ENCODE data around the gene FBN2. TPM values are rescaled to one million over a fixed set of nuclear protein-coding genes. Genes with fewer than 3 reads are reported as not detected.

The FBN2 gene
- total RNA-seq (2022): 193 and 236 TPM in 2 replicates
- percentile 93 among the genes with signal in this experiment for Bru-seq, nascent RNA
- BruChase-seq, experiment 1, labeled RNA remaining after a 6-hour chase: percentile 82 among the genes with signal in this experiment
- BruChase-seq, experiment 2, labeled RNA remaining after a 2-hour chase: percentile 77 among the genes with signal in this experiment
- long read RNA-seq, full-length matches to known transcripts: 9 of 134 reads
- long read RNA-seq, partial matches to known transcripts: 105 of 134 reads
- long read RNA-seq, other reads (novel, unspliced or antisense): 20 of 134 reads

DNA sequence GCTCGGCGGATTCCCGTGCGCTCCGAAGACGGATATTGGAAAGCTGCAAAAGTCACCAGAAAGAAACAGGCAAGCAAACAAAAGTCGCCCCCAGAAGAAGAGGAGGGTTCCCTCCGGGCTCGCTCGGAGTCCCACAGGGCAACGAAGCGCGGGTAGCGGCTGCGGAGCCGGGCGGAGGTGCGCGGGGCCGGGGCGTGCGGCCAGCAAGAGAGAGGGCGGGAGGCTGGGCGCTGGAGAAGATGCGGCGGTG is at the start of gene FBN2:
Gene FBN2, minus strand, starts transcription at position 246 of the 250 bp plus-strand sequence. CDS start 642 bp downstream, outside the sequence.
- no TSS peak for BruUV-seq (replicated peaks)
- no peaks in the 10 kb centered on the region for H3K27me3 Mint-ChIP-seq (ENCODE audit: insufficient read depth, unreplicated experiment)
- no peak for DNase-seq (ENCODE audit: unreplicated experiment)
- intact Hi-C loops (cut with micrococcal nuclease): loop anchor here (1.0 to 10.0 kb wide), 6 partner anchors 41 to 557 kb away; partner anchors contain the start of gene ISOC1
- ChIA-PET CTCF (interaction anchor here (0.7 to 1.1 kb wide), 3 partner anchors 16 to 196 kb away, joined by 3 to 4 read pairs (median 4); no protein-coding TSS in a partner anchor), POLR2A (interaction anchor here (0.6 to 2.1 kb wide), 11 partner anchors 11 to 247 kb away, joined by 3 to 7 read pairs (median 4); no protein-coding TSS in a partner anchor)
- H3K9me3 Mint-ChIP-seq (ENCODE audit: unreplicated experiment): no peaks in the 10 kb centered on the region
- TF ChIP-seq, protein P1, sequence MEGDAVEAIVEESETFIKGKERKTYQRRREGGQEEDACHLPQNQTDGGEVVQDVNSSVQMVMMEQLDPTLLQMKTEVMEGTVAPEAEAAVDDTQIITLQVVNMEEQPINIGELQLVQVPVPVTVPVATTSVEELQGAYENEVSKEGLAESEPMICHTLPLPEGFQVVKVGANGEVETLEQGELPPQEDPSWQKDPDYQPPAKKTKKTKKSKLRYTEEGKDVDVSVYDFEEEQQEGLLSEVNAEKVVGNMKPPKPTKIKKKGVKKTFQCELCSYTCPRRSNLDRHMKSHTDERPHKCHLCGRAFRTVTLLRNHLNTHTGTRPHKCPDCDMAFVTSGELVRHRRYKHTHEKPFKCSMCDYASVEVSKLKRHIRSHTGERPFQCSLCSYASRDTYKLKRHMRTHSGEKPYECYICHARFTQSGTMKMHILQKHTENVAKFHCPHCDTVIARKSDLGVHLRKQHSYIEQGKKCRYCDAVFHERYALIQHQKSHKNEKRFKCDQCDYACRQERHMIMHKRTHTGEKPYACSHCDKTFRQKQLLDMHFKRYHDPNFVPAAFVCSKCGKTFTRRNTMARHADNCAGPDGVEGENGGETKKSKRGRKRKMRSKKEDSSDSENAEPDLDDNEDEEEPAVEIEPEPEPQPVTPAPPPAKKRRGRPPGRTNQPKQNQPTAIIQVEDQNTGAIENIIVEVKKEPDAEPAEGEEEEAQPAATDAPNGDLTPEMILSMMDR (IDR thresholded peaks at IDR 0.05; ENCODE audit: unreplicated experiment): no peak
- H3K4me3 Mint-ChIP-seq (ENCODE audit: unreplicated experiment): peak within 1 kb of the TSS; percentile 79
- H3K4me1 Mint-ChIP-seq (ENCODE audit: insufficient read depth, unreplicated experiment): peaks cover 20% of the 10 kb centered on the region
- peak within 1 kb of the TSS; percentile 26 for H3K27ac Mint-ChIP-seq (ENCODE audit: low read depth, unreplicated experiment)
- peaks cover under 1% of the 10 kb centered on the region for H3K36me3 Mint-ChIP-seq (ENCODE audit: insufficient read depth, unreplicated experiment)

DNA sequence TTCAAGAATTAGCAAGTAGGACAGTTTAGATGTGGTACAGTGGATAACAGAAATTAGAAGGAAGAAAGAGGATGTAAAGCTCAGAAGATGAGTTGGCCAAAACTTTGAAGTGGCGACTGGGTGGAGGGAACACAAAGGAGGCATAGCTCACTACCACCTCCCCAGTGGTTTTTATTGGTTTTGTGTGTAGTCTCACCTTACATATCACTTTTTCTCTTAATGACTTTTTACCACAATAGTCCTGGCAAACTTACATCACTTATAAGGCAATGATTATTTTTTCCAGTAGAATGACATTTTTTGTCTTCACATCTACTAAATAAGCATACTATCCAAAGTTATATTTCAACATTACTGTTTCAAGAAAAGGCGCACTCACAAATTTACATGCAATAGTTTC is 49.2 kb upstream of the FBN2 start:
- POLR2A ChIA-PET: interaction anchor here (0.6 kb wide), 1 partner anchor 17 kb away, joined by 3 read pairs; no protein-coding TSS in a partner anchor
- intact Hi-C loops (cut with micrococcal nuclease): no loop called here
- Mint-ChIP-seq H3K4me1 (ENCODE audit: insufficient read depth, unreplicated experiment) (no peaks in the 10 kb centered on the region), H3K27me3 (ENCODE audit: insufficient read depth, unreplicated experiment) (no peaks in the 10 kb centered on the region), H3K27ac (ENCODE audit: low read depth, unreplicated experiment) (no peak overlapping the region), H3K9me3 (ENCODE audit: unreplicated experiment) (no peaks in the 10 kb centered on the region), H3K36me3 (ENCODE audit: insufficient read depth, unreplicated experiment) (no peaks in the 10 kb centered on the region), H3K4me3 (ENCODE audit: unreplicated experiment) (no peak overlapping the region)
- no TSS peak for BruUV-seq (replicated peaks)
- DNase-seq (ENCODE audit: unreplicated experiment): no peak
- TF ChIP-seq, protein P1 (IDR thresholded peaks at IDR 0.05; ENCODE audit: unreplicated experiment): no peak
- CTCF ChIA-PET: no interaction called here

GRCh38 chr5:128586848-128587247 is 48.8 kb upstream of the FBN2 start:
- H3K9me3 Mint-ChIP-seq (ENCODE audit: unreplicated experiment): no peaks in the 10 kb centered on the region
- POLR2A ChIA-PET: no interaction called here
- DNase-seq (ENCODE audit: unreplicated experiment): no peak
- CTCF ChIA-PET: no interaction called here
- no peaks in the 10 kb centered on the region for H3K27me3 Mint-ChIP-seq (ENCODE audit: insufficient read depth, unreplicated experiment)
- TF ChIP-seq, protein P1 (IDR thresholded peaks at IDR 0.05; ENCODE audit: unreplicated experiment): no peak
- no peaks in the 10 kb centered on the region for H3K4me1 Mint-ChIP-seq (ENCODE audit: insufficient read depth, unreplicated experiment)
- H3K36me3 Mint-ChIP-seq (ENCODE audit: insufficient read depth, unreplicated experiment): no peaks in the 10 kb centered on the region
- intact Hi-C loops (cut with micrococcal nuclease): no loop called here
- no TSS peak for BruUV-seq (replicated peaks)
- H3K4me3 Mint-ChIP-seq (ENCODE audit: unreplicated experiment): no peak overlapping the region
- H3K27ac Mint-ChIP-seq (ENCODE audit: low read depth, unreplicated experiment): no peak overlapping the region

GRCh38 chr5:128579639-128580038 is 41.6 kb upstream of the FBN2 start:
- Mint-ChIP-seq H3K36me3 (ENCODE audit: insufficient read depth, unreplicated experiment) (no peaks in the 10 kb centered on the region), H3K27ac (ENCODE audit: low read depth, unreplicated experiment) (peak overlapping the region; percentile 73), H3K4me3 (ENCODE audit: unreplicated experiment) (no peak overlapping the region), H3K27me3 (ENCODE audit: insufficient read depth, unreplicated experiment) (no peaks in the 10 kb centered on the region), H3K9me3 (ENCODE audit: unreplicated experiment) (no peaks in the 10 kb centered on the region), H3K4me1 (ENCODE audit: insufficient read depth, unreplicated experiment) (peaks cover 24% of the 10 kb centered on the region)
- intact Hi-C loops (cut with micrococcal nuclease): loop anchor here (2.0 to 5.0 kb wide), 2 partner anchors 41 to 93 kb away; partner anchors contain the start of gene FBN2
- CTCF ChIA-PET: no interaction called here
- TF ChIP-seq, protein P1 (IDR thresholded peaks at IDR 0.05; ENCODE audit: unreplicated experiment): no peak
- POLR2A ChIA-PET: interaction anchor here (0.6 to 1.3 kb wide), 4 partner anchors 9 to 95 kb away, joined by 3 to 7 read pairs (median 4); partner anchors contain the start of gene FBN2
- DNase-seq (ENCODE audit: unreplicated experiment): no peak
- TSS peak; percentile 87 for BruUV-seq (replicated peaks)
